ENCODE data around the gene EPB41L4B.

The EPB41L4B gene

GRCh38 chr9:109238655-109239054, 82.2 kb downstream of the EPB41L4B start:
- no peak for TF ChIP-seq CTCF (conservative IDR thresholded peaks at IDR 0.05; ENCODE audit: low read depth)
- DNase-seq (ENCODE audit: low spot score), result peak; percentile 85
- ChIA-PET POLR2A (ENCODE audit: low non-redundant PET) (no interaction called here), CTCF (interaction anchor here (0.6 to 0.9 kb wide), 2 partner anchors 56 to 174 kb away, joined by 3 read pairs; no protein-coding TSS in a partner anchor)
- peak overlapping the region; percentile 70 for H3K27ac ChIP-seq

- CTCF ChIA-PET, result interaction anchor here (0.6 to 0.9 kb wide), 3 partner anchors 55 to 875 kb away, joined by 3 to 4 read pairs (median 3); no protein-coding TSS in a partner anchor
- DNase-seq (ENCODE audit: low spot score), result no peak
- no peak for TF ChIP-seq CTCF (conservative IDR thresholded peaks at IDR 0.05; ENCODE audit: low read depth)
- H3K27ac ChIP-seq, result no peak overlapping the region
- POLR2A ChIA-PET (ENCODE audit: low non-redundant PET), result no interaction called here
Observed at GRCh38 chr9:109238125-109238524, 82.7 kb downstream of the EPB41L4B start.

GRCh38 chr9:109232449-109233237, 88.2 kb downstream of the EPB41L4B start:
- POLR2A ChIA-PET (ENCODE audit: low non-redundant PET), result no interaction called here
- no peak for TF ChIP-seq CTCF (conservative IDR thresholded peaks at IDR 0.05; ENCODE audit: low read depth)
- CTCF ChIA-PET, result interaction anchor here (0.6 kb wide), 1 partner anchor 1395 kb away, joined by 3 read pairs; no protein-coding TSS in a partner anchor
- peak overlapping the region; percentile 85 for H3K27ac ChIP-seq
- DNase-seq (ENCODE audit: low spot score), result peak; percentile 96

- ChIA-PET POLR2A (ENCODE audit: low non-redundant PET) (no interaction called here), CTCF (interaction anchor here (0.7 kb wide), 1 partner anchor 128 kb away, joined by 3 read pairs; no protein-coding TSS in a partner anchor)
- H3K27ac ChIP-seq, result peak overlapping the region; percentile 85
- TF ChIP-seq CTCF (conservative IDR thresholded peaks at IDR 0.05; ENCODE audit: low read depth), result no peak
- no peak for DNase-seq (ENCODE audit: low spot score)
Observed at GRCh38 chr9:109231593-109231992, 89.3 kb downstream of the EPB41L4B start.

- ChIA-PET CTCF (interaction anchor here (0.9 kb wide), 1 partner anchor 47 kb away, joined by 4 read pairs; no protein-coding TSS in a partner anchor), POLR2A (ENCODE audit: low non-redundant PET) (no interaction called here)
- no peak overlapping the region for H3K27ac ChIP-seq
- DNase-seq (ENCODE audit: low spot score), result no peak
- TF ChIP-seq CTCF (conservative IDR thresholded peaks at IDR 0.05; ENCODE audit: low read depth), result no peak
Observed at GRCh38 chr9:109230277-109230676, 90.6 kb downstream of the EPB41L4B start.

GRCh38 chr9:109229682-109230081, 91.2 kb downstream of the EPB41L4B start:
- TF ChIP-seq CTCF (conservative IDR thresholded peaks at IDR 0.05; ENCODE audit: low read depth), result no peak
- POLR2A ChIA-PET (ENCODE audit: low non-redundant PET), result no interaction called here
- CTCF ChIA-PET, result interaction anchor here (0.6 kb wide), 1 partner anchor 182 kb away, joined by 3 read pairs; no protein-coding TSS in a partner anchor
- H3K27ac ChIP-seq, result no peak overlapping the region
- DNase-seq (ENCODE audit: low spot score), result no peak
